ENCODE results near the gene CMSS1.

- TF ChIP-seq SETDB1 (CRISPR knock-in tag; IDR thresholded peaks at IDR 0.05; ENCODE audit: borderline replicate concordance) = no peak
- TF ChIP-seq CTCF (CRISPR knock-in tag; IDR thresholded peaks at IDR 0.05) = no peak
- TF ChIP-seq EZH2 (conservative IDR thresholded peaks at IDR 0.05; ENCODE audit: low read depth, low read length) = no peak
Observed at GRCh38 chr3:100062665-100063064, 245.0 kb downstream of the CMSS1 start.

Data from HepG2 (cell line).